MM.1S (cell line): ENCODE data around the gene NXPE1.

Source experiments
- EZH2phosphoT487 ChIP-seq: fragments of 300-600 bp; sonication (generic); IDR thresholded peaks from 2 replicates; pipeline ENCODE4 v1.6.1; 2018; ENCODE audit warnings: antibody characterized with exemption, low read length
- TF ChIP-seq, protein P1 (sequence below): fragments of 300-600 bp; sonication (generic); IDR thresholded peaks from 2 replicates; pipeline ENCODE4 v1.5.1; 2016; ENCODE audit warnings: antibody characterized with exemption, low read length, mixed read lengths

GRCh38 chr11:114571712-114572111, 12.0 kb upstream of the NXPE1 start:
- TF ChIP-seq, protein P1, sequence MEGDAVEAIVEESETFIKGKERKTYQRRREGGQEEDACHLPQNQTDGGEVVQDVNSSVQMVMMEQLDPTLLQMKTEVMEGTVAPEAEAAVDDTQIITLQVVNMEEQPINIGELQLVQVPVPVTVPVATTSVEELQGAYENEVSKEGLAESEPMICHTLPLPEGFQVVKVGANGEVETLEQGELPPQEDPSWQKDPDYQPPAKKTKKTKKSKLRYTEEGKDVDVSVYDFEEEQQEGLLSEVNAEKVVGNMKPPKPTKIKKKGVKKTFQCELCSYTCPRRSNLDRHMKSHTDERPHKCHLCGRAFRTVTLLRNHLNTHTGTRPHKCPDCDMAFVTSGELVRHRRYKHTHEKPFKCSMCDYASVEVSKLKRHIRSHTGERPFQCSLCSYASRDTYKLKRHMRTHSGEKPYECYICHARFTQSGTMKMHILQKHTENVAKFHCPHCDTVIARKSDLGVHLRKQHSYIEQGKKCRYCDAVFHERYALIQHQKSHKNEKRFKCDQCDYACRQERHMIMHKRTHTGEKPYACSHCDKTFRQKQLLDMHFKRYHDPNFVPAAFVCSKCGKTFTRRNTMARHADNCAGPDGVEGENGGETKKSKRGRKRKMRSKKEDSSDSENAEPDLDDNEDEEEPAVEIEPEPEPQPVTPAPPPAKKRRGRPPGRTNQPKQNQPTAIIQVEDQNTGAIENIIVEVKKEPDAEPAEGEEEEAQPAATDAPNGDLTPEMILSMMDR: no peak
- TF ChIP-seq EZH2phosphoT487: no peak
